Smooth muscle cell (in vitro differentiated cells): ENCODE measurements around the gene KCNH1. TPM values are rescaled to one million over a fixed set of nuclear protein-coding genes. Genes with fewer than 3 reads are reported as not detected.

Experiments
- DNase-seq: peaks from one replicate; lab custom pipeline; 2025; ENCODE audit not compliant: unreplicated experiment; lab: John Stamatoyannopoulos, UW
- H2AFZ ChIP-seq: fragments of 200-600 bp; sonication (generic); 2 replicates; pipeline ENCODE4 v1.6.0; 2016; ENCODE audit warnings: antibody characterized with exemption, low read depth, mild to moderate bottlenecking
- H3F3A ChIP-seq: fragments of 200-600 bp; sonication (generic); 2 replicates; pipeline ENCODE4 v1.6.0; 2017; ENCODE audit warnings: antibody characterized with exemption, low read depth
- H3K27ac ChIP-seq: fragments of 200-600 bp; sonication (generic); 2 replicates; pipeline ENCODE4 v1.5.1; 2016; ENCODE audit warnings: low read depth, mild to moderate bottlenecking
- H3K27me3 ChIP-seq: fragments of 200-600 bp; sonication (generic); 2 replicates; pipeline ENCODE4 v1.6.1; 2016; ENCODE audit warnings: low read depth, mild to moderate bottlenecking
- H3K36me3 ChIP-seq: fragments of 200-600 bp; sonication (generic); 2 replicates; pipeline ENCODE4 v1.5.1; 2016; ENCODE audit warnings: low read depth
- H3K4me1 ChIP-seq: fragments of 200-600 bp; sonication (generic); 2 replicates; pipeline ENCODE4 v1.5.1; 2016; ENCODE audit warnings: low read depth
- H3K4me2 ChIP-seq: fragments of 200-600 bp; sonication (generic); 2 replicates; pipeline ENCODE4 v1.6.0; 2016; ENCODE audit warnings: mild to moderate bottlenecking
- H3K4me3 ChIP-seq: fragments of 200-600 bp; sonication (generic); 2 replicates; pipeline ENCODE4 v1.5.1; 2016; ENCODE audit warnings: mild to moderate bottlenecking
- H3K79me2 ChIP-seq: fragments of 200-600 bp; sonication (generic); 2 replicates; pipeline ENCODE4 v1.6.0; 2016; ENCODE audit warnings: low read depth, mild to moderate bottlenecking
- H3K9ac ChIP-seq: fragments of 200-600 bp; sonication (generic); 2 replicates; pipeline ENCODE4 v1.6.0; 2016; ENCODE audit warnings: low read depth
- H3K9me3 ChIP-seq: fragments of 200-600 bp; sonication (generic); replicated peaks from 2 replicates; pipeline ENCODE4 v1.5.1; 2016; ENCODE audit warnings: low read depth
- H4K20me1 ChIP-seq: fragments of 200-600 bp; sonication (generic); 2 replicates; pipeline ENCODE4 v1.6.0; 2016; ENCODE audit warnings: low read depth
- WGBS: methylation state at CpG from one replicate; pipeline ENCODE4 v1.1.7; 2016; ENCODE audit warnings: low lambda C conversion rate; 5-methylcytosine and 5-hydroxymethylcytosine counted together
- polyA plus RNA-seq: library from polyadenylated mRNA; unstranded; fragments of >200 nt; fragmentation: Nextera tagmentation; extraction: Ambion mirVana; gene quantifications from 2 replicates; pipeline ENCODE4 v1.2.1, GENCODE V29; 2016
- total RNA-seq: library from RNA; depleted of rRNA; stranded (reverse); fragments of >200 nt; gene quantifications from 2 replicates; pipeline ENCODE4 v1.2.3, GENCODE V29; 2014
- TF ChIP-seq, protein P1 (sequence below): fragments of 200-600 bp; sonication (generic); IDR thresholded peaks from 2 replicates; pipeline ENCODE4 v1.5.1; 2017; ENCODE audit warnings: borderline replicate concordance, mild to moderate bottlenecking, antibody characterized with exemption; ENCODE audit not compliant: insufficient read depth, poor library complexity, severe bottlenecking

KCNH1 gene
- total and polyA plus RNA-seq, 2 experiments from 2014 or later = 0.30 to 1.9 TPM

DNA sequence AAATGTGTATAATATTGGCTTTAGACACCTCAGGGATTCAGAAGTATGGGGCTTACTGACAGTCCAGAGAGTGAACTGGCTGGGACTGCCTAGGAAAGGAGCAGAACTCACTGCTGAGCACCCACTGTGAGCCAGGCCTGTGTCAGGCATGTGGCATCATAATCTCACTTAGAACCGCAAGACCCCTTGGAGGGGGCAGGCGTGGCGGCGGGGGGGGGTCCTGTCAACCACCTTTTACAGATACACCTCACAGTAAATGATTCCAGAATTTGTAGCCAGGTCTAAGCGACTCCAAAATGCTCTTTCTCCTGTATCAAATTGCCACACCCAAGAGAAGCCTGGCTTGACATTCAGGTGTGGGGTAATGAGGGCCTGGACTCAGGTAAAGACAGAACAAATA, 235.5 kb downstream of the KCNH1 start:
- H2AFZ ChIP-seq = no peak overlapping the region
- H3K4me1 ChIP-seq = no peaks in the 10 kb centered on the region
- WGBS = 88% methylated on average over 5 of the region's 5 CpGs
- H3F3A ChIP-seq = no peaks in the 10 kb centered on the region
- H3K27ac ChIP-seq = no peak overlapping the region
- no peak overlapping the region for H3K4me2 ChIP-seq
- H3K4me3 ChIP-seq = no peak overlapping the region
- no peaks in the 10 kb centered on the region for H3K79me2 ChIP-seq
- H3K9me3 ChIP-seq = no peaks in the 10 kb centered on the region
- peaks cover 7% of the 10 kb centered on the region for H3K27me3 ChIP-seq
- H3K36me3 ChIP-seq = no peaks in the 10 kb centered on the region
- H4K20me1 ChIP-seq = no peaks in the 10 kb centered on the region
- H3K9ac ChIP-seq = no peak overlapping the region
- TF ChIP-seq, protein P1, sequence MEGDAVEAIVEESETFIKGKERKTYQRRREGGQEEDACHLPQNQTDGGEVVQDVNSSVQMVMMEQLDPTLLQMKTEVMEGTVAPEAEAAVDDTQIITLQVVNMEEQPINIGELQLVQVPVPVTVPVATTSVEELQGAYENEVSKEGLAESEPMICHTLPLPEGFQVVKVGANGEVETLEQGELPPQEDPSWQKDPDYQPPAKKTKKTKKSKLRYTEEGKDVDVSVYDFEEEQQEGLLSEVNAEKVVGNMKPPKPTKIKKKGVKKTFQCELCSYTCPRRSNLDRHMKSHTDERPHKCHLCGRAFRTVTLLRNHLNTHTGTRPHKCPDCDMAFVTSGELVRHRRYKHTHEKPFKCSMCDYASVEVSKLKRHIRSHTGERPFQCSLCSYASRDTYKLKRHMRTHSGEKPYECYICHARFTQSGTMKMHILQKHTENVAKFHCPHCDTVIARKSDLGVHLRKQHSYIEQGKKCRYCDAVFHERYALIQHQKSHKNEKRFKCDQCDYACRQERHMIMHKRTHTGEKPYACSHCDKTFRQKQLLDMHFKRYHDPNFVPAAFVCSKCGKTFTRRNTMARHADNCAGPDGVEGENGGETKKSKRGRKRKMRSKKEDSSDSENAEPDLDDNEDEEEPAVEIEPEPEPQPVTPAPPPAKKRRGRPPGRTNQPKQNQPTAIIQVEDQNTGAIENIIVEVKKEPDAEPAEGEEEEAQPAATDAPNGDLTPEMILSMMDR = no peak
- no peak for DNase-seq

DNA sequence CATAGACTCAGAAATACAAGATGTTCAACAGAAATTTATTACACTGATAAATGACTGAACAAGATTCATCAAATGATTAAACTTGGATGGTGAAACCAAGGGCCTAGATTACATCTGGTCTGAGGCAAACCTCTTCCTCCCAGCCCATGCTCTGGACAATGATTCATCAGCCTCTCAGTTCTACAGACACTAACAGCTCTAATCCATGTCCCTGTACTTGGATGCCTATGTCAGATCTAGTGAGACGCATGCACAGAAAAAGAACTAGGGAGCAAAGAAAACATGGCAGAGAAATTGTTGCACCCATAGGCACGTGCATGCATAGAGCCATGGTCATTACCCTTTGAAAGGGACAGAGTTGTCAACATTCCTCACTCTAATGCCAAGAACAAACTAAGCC, 250.1 kb downstream of the KCNH1 start:
- WGBS = 43% methylated on average over 2 of the region's 2 CpGs
- TF ChIP-seq, protein P1 = no peak
- no peak overlapping the region for H3K4me2 ChIP-seq
- H3F3A ChIP-seq = peaks cover 7% of the 10 kb centered on the region
- no peaks in the 10 kb centered on the region for H3K9me3 ChIP-seq
- peak overlapping the region; percentile 64 for H3K27ac ChIP-seq
- no peaks in the 10 kb centered on the region for H3K79me2 ChIP-seq
- H3K4me1 ChIP-seq = peaks cover 11% of the 10 kb centered on the region
- H3K4me3 ChIP-seq = no peak overlapping the region
- no peak overlapping the region for H2AFZ ChIP-seq
- H3K9ac ChIP-seq = no peak overlapping the region
- no peaks in the 10 kb centered on the region for H3K36me3 ChIP-seq
- H3K27me3 ChIP-seq = no peaks in the 10 kb centered on the region
- no peaks in the 10 kb centered on the region for H4K20me1 ChIP-seq
- no peak for DNase-seq

DNA sequence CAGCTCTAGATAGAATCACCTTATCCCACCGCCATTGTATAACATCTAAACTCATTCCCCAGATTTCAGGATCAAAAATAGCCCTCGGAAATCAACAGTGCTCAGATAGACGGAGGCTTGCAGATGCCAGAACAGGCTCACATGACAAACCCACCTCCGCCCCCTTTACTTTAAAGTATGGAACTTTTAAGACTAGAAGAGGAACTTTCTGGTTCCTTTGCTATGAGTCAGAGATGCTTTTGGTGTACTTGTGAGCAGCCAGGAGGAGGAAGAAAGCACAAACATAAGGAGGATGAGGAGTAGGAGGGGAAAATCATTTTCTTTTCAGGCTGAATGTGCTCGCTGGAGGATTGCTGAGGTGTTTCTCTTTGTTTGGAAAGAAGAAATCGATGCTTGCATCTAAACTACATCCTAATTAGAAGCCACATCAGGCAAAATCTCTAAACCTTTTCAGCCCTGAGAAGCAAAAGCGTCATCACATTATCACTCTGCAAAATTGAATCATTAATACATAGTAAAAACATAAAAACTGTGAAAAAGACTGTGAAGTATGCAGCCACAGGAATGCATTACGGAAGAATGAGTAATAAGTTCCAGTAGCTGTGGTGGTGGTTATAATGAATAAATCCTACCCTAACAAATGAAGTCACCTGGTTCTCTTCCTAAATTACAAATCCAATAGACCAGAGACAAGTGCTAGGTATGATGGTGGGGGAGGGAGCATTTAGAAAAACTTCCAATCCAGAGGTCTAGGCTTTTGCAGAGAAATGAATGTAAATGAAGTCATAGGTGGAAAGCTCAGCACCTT, 251.3 kb downstream of the KCNH1 start:
- H2AFZ ChIP-seq = no peak overlapping the region
- H3K9me3 ChIP-seq = no peaks in the 10 kb centered on the region
- H3K4me3 ChIP-seq = no peak overlapping the region
- peak overlapping the region; percentile 7 for H3K9ac ChIP-seq
- TF ChIP-seq, protein P1 = no peak
- H3K4me1 ChIP-seq = peaks cover 11% of the 10 kb centered on the region
- H3K79me2 ChIP-seq = no peaks in the 10 kb centered on the region
- peak overlapping the region; percentile 64 for H3K27ac ChIP-seq
- H3F3A ChIP-seq = peaks cover 7% of the 10 kb centered on the region
- no peaks in the 10 kb centered on the region for H3K36me3 ChIP-seq
- H3K27me3 ChIP-seq = no peaks in the 10 kb centered on the region
- no peak for DNase-seq
- 37% methylated on average over 8 of the region's 8 CpGs for WGBS
- H4K20me1 ChIP-seq = no peaks in the 10 kb centered on the region
- peak overlapping the region; percentile 13 for H3K4me2 ChIP-seq

DNA sequence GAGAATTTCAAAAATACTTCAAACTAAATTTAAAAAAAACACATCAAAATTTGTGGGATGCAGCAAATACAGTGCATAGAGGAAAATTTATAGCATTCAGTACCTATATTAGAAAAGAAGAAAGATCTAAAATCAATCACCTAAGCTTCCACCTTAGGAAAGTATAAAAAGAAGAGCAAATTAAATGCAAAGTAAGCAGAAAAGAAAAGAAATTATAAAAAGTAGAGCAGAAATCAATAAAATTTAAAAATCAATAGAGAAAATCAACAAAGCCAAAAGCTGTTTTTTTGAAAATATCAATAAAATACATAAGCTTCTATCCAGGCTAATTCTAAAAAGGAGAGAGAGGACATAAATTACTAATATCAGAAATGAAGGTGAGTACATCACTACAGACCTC, 255.4 kb downstream of the KCNH1 start:
- no peaks in the 10 kb centered on the region for H3K36me3 ChIP-seq
- H3K27me3 ChIP-seq = peaks cover 4% of the 10 kb centered on the region
- no peaks in the 10 kb centered on the region for H3K79me2 ChIP-seq
- peaks cover 7% of the 10 kb centered on the region for H3F3A ChIP-seq
- TF ChIP-seq, protein P1 = no peak
- no peaks in the 10 kb centered on the region for H4K20me1 ChIP-seq
- no peak overlapping the region for H3K9ac ChIP-seq
- DNase-seq = no peak
- H2AFZ ChIP-seq = no peak overlapping the region
- no peak overlapping the region for H3K4me3 ChIP-seq
- no peak overlapping the region for H3K27ac ChIP-seq
- H3K9me3 ChIP-seq = no peaks in the 10 kb centered on the region
- peaks cover 6% of the 10 kb centered on the region for H3K4me1 ChIP-seq
- no peak overlapping the region for H3K4me2 ChIP-seq
